H9 (cell line): ENCODE results near the gene RBFA. TPM values are rescaled to one million over a fixed set of nuclear protein-coding genes. Genes with fewer than 3 reads are reported as not detected.

Experiments
- DNase-seq: peaks from one replicate; pipeline ENCODE4 v3.0.0-alpha.2; 2017
- H2AFZ ChIP-seq: one replicate; pipeline ENCODE4 v1.6.1; 2013; ENCODE audit warnings: mild to moderate bottlenecking, low read length, control low read depth, moderate library complexity
- H2AK5ac ChIP-seq: 2 replicates; pipeline ENCODE4 v1.6.1; 2013; ENCODE audit warnings: low read length, control low read depth, mixed read lengths; ENCODE audit not compliant: insufficient read length
- H2BK120ac ChIP-seq: one replicate; pipeline ENCODE4 v1.6.1; 2013; ENCODE audit warnings: low read depth, mild to moderate bottlenecking, low read length, control low read depth, inconsistent platforms; ENCODE audit not compliant: poor library complexity, severe bottlenecking
- H2BK12ac ChIP-seq: 2 replicates; pipeline ENCODE4 v1.6.1; 2013; ENCODE audit warnings: low read length, control low read depth, mixed read lengths, low read depth; ENCODE audit not compliant: insufficient read length
- H2BK15ac ChIP-seq: 2 replicates; pipeline ENCODE4 v1.6.1; 2013; ENCODE audit warnings: low read depth, low read length, control low read depth
- H2BK20ac ChIP-seq: one replicate; pipeline ENCODE4 v1.6.1; 2013; ENCODE audit warnings: low read depth, mild to moderate bottlenecking, low read length, control low read depth, inconsistent platforms; ENCODE audit not compliant: poor library complexity, severe bottlenecking
- H2BK5ac ChIP-seq: 2 replicates; pipeline ENCODE4 v1.6.1; 2013; ENCODE audit warnings: low read length, control low read depth, mixed read lengths; ENCODE audit not compliant: insufficient read length
- H3K14ac ChIP-seq: 2 replicates; pipeline ENCODE4 v1.6.1; 2013; ENCODE audit warnings: low read length, control low read depth; ENCODE audit not compliant: insufficient read depth
- H3K18ac ChIP-seq: 2 replicates; pipeline ENCODE4 v1.6.1; 2013; ENCODE audit warnings: low read depth, mild to moderate bottlenecking, mixed read lengths, low read length, control low read depth; ENCODE audit not compliant: insufficient read length
- H3K23ac ChIP-seq: 2 replicates; pipeline ENCODE4 v1.6.1; 2013; ENCODE audit warnings: low read length, control low read depth, mixed read lengths, low read depth; ENCODE audit not compliant: insufficient read length
- H3K23me2 ChIP-seq: 2 replicates; pipeline ENCODE4 v1.6.1; 2013; ENCODE audit warnings: low read depth, mild to moderate bottlenecking, mixed read lengths, low read length, control low read depth; ENCODE audit not compliant: insufficient read length, poor library complexity, severe bottlenecking
- H3K27ac ChIP-seq: 2 replicates; pipeline ENCODE4 v1.5.1; 2013; ENCODE audit warnings: low read length, control low read depth, mixed read lengths, low read depth; ENCODE audit not compliant: insufficient read length
- H3K27me3 ChIP-seq: 2 replicates; pipeline ENCODE4 v1.6.1; 2013; ENCODE audit warnings: low read length, control low read depth, inconsistent platforms; ENCODE audit not compliant: insufficient read depth
- H3K4ac ChIP-seq: 2 replicates; pipeline ENCODE4 v1.6.1; 2013; ENCODE audit warnings: low read depth, mild to moderate bottlenecking, control low read depth, inconsistent platforms, low read length, moderate library complexity
- H3K4me1 ChIP-seq: 2 replicates; pipeline ENCODE4 v1.6.1; 2013; ENCODE audit warnings: low read length, control low read depth, inconsistent platforms; ENCODE audit not compliant: insufficient read depth
- H3K4me2 ChIP-seq: 2 replicates; pipeline ENCODE4 v1.6.1; 2013; ENCODE audit warnings: low read length, control low read depth, mixed read lengths; ENCODE audit not compliant: insufficient read length, insufficient read depth
- H3K56ac ChIP-seq: 2 replicates; pipeline ENCODE4 v1.6.1; 2013; ENCODE audit warnings: low read depth, mild to moderate bottlenecking, mixed read lengths, low read length, control low read depth; ENCODE audit not compliant: insufficient read length
- H3K79me1 ChIP-seq: 2 replicates; pipeline ENCODE4 v1.6.1; 2013; ENCODE audit warnings: low read depth, mild to moderate bottlenecking, moderate library complexity, low read length, control low read depth, inconsistent platforms; ENCODE audit not compliant: insufficient read depth, poor library complexity, severe bottlenecking
- H3K79me2 ChIP-seq: 2 replicates; pipeline ENCODE4 v1.6.1; 2013; ENCODE audit warnings: low read length, control low read depth, inconsistent platforms; ENCODE audit not compliant: insufficient read depth
- H3K9ac ChIP-seq: 2 replicates; pipeline ENCODE4 v1.6.1; 2013; ENCODE audit warnings: low read length, control low read depth, mixed read lengths; ENCODE audit not compliant: insufficient read length; ENCODE audit errors: extremely low read depth
- H3K9me3 ChIP-seq: one replicate; pipeline ENCODE4 v1.6.1; 2013; ENCODE audit warnings: low read depth, low read length, inconsistent platforms; ENCODE audit not compliant: control insufficient read depth
- H3T11ph ChIP-seq: one replicate; pipeline ENCODE4 v1.6.1; 2013; ENCODE audit warnings: mild to moderate bottlenecking, low read length, control low read depth, inconsistent platforms
- H4K20me1 ChIP-seq: one replicate; pipeline ENCODE4 v1.6.1; 2013; ENCODE audit not compliant: control insufficient read depth, insufficient read length, insufficient read depth
- H4K5ac ChIP-seq: 2 replicates; pipeline ENCODE4 v1.6.1; 2013; ENCODE audit warnings: low read depth, mild to moderate bottlenecking, mixed read lengths, low read length, control low read depth; ENCODE audit not compliant: insufficient read length
- H4K8ac ChIP-seq: replicated peaks from 2 replicates; pipeline ENCODE4 v1.6.1; 2013; ENCODE audit warnings: low read length, control low read depth, mixed read lengths, low read depth; ENCODE audit not compliant: insufficient read length
- H4K91ac ChIP-seq: 2 replicates; pipeline ENCODE4 v1.6.1; 2013; ENCODE audit warnings: low read depth, mild to moderate bottlenecking, moderate library complexity, mixed read lengths, low read length, control low read depth; ENCODE audit not compliant: insufficient read length
- H3K27ac Mint-ChIP-seq, 3 experiments: 2 replicates in 2 of 3; 3 replicates in 1 of 3; pipeline ENCODE4 v1.8.0; 2020 to 2021; ENCODE audit warnings: mixed read lengths in 3 of 3, mild to moderate bottlenecking in 1 of 3, moderate library complexity in 1 of 3
- H3K27me3 Mint-ChIP-seq: 2 replicates; pipeline ENCODE4 v1.8.0; 2021; ENCODE audit warnings: low read depth, mild to moderate bottlenecking, moderate library complexity, mixed read lengths
- H3K36me3 Mint-ChIP-seq, 3 experiments: 2 replicates in 2 of 3; 3 replicates in 1 of 3; pipeline ENCODE4 v1.8.0; 2020 to 2021; ENCODE audit warnings: low read depth in 3 of 3, mixed read lengths in 3 of 3; ENCODE audit not compliant: insufficient read depth in 1 of 3
- H3K4me1 Mint-ChIP-seq, 2 experiments: 2 replicates each; pipeline ENCODE4 v1.8.0; 2020; ENCODE audit warnings: mixed read lengths in 2 of 2
- H3K4me3 Mint-ChIP-seq, 2 experiments: 2 replicates in 1 of 2; 3 replicates in 1 of 2; pipeline ENCODE4 v1.8.0; 2020 to 2021; ENCODE audit warnings: mild to moderate bottlenecking in 2 of 2, mixed read lengths in 2 of 2, moderate library complexity in 1 of 2
- H3K9me3 Mint-ChIP-seq, 2 experiments: 2 replicates in 1 of 2; 3 replicates in 1 of 2; pipeline ENCODE4 v1.8.0; 2020; ENCODE audit warnings: mild to moderate bottlenecking in 2 of 2, mixed read lengths in 2 of 2, moderate library complexity in 1 of 2
- WGBS: extraction: QIAGEN DNeasy Blood & Tissue Kit; methylation state at CpG from one replicate; pipeline ENCODE4 v1.1.7; 2013; ENCODE audit warnings: missing lambda C conversion rate, low lambda C conversion rate, mixed read lengths; ENCODE audit not compliant: insufficient read length; ENCODE audit errors: extremely low coverage; 5-methylcytosine and 5-hydroxymethylcytosine counted together
- total RNA-seq: library from RNA; stranded (reverse); gene quantifications from 2 replicates; pipeline ENCODE4 v1.2.1, GENCODE V29; 2021
- TF ChIP-seq, protein P1 (sequence below): fragments of 200-600 bp; sonication (generic); conservative IDR thresholded peaks from 3 replicates; pipeline ENCODE4 v1.8.0; 2021; ENCODE audit warnings: antibody characterized with exemption, mild to moderate bottlenecking

Gene RBFA
- total RNA-seq, 1 experiment from 2014 or later, result 42.5 TPM

DNA sequence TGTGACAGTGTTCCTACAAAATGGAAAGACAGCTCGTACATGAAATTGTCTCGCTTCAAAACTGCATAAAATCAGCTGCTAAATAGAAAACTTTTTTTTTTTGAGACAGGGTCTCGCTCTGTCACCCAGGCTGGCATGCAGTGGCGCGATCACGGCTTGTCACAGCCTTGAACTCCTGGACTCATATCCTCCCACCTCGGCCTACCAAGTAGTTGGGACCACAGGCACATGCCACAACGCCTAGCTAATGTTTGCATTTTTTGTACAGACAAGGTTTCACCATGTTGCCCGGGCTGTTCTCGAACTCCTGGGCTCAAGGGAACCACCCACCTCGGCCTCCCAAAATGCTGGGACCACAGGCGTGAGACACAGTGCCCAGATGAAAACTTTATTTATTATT lies 49.1 kb upstream of the RBFA start:
- Histone ChIP-seq H4K91ac (no peak overlapping the region), H3K4me2 (no peak overlapping the region), H3K79me1 (peaks cover 10% of the 10 kb centered on the region), H2BK15ac (no peak overlapping the region), H2AFZ (no peak overlapping the region), H4K5ac (no peak overlapping the region), H2BK12ac (no peak overlapping the region), H3K27ac (no peak overlapping the region), H3K79me2 (peaks cover 66% of the 10 kb centered on the region), H3K9ac (no peak overlapping the region), H3T11ph (no peak overlapping the region), H3K23me2 (peaks cover 10% of the 10 kb centered on the region), H3K9me3 (no peaks in the 10 kb centered on the region), H3K4me1 (no peaks in the 10 kb centered on the region), H3K23ac (no peak overlapping the region), H4K20me1 (no peaks in the 10 kb centered on the region), H2BK120ac (no peak overlapping the region), H2AK5ac (no peak overlapping the region), H3K14ac (no peak overlapping the region), H3K56ac (no peak overlapping the region), H3K4ac (no peak overlapping the region), H2BK20ac (no peak overlapping the region), H3K27me3 (no peaks in the 10 kb centered on the region), H3K18ac (no peak overlapping the region), H2BK5ac (no peak overlapping the region), H4K8ac (no peak overlapping the region)
- peaks cover 12 to 14% of the 10 kb centered on the region in 2 experiments for H3K4me1 Mint-ChIP-seq
- no CpG with 5 or more reads among the region's 12 CpGs for WGBS
- DNase-seq, result no peak
- TF ChIP-seq, protein P1, sequence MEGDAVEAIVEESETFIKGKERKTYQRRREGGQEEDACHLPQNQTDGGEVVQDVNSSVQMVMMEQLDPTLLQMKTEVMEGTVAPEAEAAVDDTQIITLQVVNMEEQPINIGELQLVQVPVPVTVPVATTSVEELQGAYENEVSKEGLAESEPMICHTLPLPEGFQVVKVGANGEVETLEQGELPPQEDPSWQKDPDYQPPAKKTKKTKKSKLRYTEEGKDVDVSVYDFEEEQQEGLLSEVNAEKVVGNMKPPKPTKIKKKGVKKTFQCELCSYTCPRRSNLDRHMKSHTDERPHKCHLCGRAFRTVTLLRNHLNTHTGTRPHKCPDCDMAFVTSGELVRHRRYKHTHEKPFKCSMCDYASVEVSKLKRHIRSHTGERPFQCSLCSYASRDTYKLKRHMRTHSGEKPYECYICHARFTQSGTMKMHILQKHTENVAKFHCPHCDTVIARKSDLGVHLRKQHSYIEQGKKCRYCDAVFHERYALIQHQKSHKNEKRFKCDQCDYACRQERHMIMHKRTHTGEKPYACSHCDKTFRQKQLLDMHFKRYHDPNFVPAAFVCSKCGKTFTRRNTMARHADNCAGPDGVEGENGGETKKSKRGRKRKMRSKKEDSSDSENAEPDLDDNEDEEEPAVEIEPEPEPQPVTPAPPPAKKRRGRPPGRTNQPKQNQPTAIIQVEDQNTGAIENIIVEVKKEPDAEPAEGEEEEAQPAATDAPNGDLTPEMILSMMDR, result no peak
- no peak overlapping the region for H3K27ac Mint-ChIP-seq
- H3K9me3 Mint-ChIP-seq, result no peaks in the 10 kb centered on the region
- no peaks in the 10 kb centered on the region for H3K27me3 Mint-ChIP-seq
- no peak overlapping the region for H3K4me3 Mint-ChIP-seq
- peaks cover 19 to 37% (median 34%) of the 10 kb centered on the region in 3 experiments for H3K36me3 Mint-ChIP-seq
